ENCODE measurements around the gene SLC4A11.
"Not testable (repeated sequence)": the region's sequence is repeated elsewhere in the genome, so short reads cannot be mapped to it uniquely, and the experiment has no call there.

Gene SLC4A11

DNA sequence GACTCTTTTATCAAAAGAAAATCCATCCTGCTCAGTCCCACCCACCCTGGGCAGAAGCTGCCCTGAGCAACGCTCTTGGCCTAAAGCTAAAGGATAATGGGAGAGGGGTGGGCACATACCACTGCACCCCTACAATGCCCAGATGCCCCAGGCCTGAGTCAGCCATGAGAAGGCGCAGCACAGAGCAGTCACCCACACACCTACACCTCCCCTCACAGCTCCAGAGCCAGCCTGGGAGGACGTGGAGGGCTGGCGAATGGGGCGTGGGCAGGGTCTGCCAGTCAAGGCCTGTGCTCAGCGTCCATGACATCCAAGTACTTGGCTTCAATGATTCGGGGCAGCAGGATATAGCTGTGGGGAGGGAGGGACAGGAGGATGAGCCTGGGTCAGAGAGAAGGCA is 11.5 kb downstream of the SLC4A11 start:
- no peak for DNase-seq

DNA sequence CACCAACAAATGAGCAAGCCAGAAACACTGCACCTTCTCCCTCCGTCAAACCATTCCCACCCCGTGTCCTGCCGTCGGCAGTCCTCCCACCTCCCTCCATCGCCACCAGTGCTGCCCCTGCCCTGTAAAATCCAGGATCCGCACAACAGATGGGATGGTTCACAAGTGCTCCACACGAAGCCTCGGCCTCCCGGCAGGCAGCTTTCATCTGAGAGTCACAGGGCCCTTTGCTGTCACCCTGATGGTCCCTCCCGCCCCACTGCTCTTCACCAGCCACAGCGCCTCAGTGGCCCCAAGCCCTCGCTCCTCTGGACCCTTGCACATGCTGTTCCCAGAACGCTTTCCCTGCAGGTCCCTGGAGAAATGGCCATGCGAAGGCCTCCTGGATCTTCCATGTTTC is 12.1 kb downstream of the SLC4A11 start:
- no peak for DNase-seq

DNA sequence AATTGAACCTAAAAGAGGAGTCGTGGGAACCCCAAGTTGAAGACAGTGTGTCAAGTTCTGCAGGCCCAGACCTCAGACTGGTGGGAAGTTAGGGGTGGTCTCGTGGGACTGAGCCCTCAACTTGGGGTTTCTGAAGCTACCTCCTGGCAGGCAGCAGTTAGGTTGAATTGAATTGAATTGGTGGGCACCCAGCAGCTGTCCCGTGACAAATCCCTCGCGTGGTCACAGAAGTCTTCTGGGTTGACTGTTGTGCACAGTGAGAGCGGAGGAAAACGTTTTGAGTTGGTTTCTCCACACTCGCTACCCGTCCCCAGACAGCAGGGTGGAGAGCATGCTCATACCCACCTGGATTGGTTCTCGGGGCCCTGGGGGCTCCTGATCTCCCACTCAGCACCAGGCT is 12.9 kb downstream of the SLC4A11 start:
- no peak for DNase-seq

DNA sequence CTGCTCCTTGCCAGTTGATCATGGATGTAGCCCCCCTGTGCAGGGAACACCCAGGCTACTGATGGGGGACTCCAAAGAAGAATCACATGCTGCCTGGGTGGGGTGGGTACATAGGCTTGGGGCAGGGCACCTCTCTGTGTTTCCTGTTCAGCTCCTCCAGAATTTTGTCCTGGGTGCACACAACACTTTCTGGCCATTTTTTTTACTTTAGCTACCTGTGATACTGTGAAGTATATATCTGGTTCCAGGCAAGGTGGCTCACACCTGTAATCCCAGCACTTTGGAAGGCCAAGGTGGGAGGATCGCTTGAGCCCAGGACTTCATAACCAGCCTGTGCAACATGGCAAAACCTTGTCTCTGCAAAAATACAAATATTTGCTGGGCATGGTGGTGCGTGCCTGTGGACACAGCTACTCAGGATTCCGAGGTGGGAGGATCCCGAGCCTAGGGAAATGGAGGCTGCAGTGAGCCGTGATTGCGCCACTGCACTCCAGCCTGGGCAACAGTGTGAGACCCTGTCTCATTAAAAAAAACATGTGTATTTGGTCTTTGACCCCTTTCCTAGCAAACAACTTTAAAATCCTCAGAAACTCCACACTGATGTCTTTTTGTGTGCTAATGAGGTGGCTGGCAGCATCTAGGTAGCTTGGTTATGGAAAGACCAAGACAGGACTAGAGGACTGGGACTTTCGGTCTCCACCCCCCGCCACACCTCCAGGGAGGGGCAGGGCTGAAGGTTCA is 14.1 kb downstream of the SLC4A11 start:
- DNase-seq = no peak

DNA sequence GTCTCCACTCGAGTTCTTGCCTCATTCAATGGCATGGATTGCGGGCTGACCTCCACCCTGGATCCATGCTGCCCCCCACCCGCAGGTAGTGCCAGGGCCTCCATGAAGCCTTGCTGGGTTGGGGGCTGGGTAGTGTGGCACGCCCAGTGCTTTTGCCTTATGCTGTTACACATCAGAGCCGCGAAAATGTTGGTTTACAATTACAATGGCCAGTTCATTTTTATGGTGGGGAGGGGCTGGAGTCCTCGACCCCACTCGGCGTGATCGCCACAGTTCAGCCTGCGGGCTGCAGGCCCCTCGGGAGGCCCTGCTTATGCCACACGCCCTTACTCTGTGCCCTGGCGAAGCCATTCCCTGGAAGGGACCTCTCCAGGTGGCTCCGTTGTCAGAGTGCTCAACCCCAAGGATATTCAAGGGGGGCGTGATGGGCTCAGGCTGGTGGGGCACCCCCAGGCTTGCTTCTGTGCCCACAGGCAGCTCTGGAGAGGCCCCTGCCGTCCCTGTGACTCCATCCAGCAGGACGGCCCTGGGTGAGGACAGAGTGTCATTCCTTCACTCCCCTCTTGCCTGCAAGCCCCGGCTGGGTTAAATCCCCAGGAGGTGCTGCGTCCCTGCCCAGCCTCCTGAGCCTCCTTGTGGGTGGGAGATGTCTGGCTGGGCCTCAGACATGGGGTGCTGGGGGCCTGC is 14.9 kb downstream of the SLC4A11 start:
- no peak for DNase-seq

DNA sequence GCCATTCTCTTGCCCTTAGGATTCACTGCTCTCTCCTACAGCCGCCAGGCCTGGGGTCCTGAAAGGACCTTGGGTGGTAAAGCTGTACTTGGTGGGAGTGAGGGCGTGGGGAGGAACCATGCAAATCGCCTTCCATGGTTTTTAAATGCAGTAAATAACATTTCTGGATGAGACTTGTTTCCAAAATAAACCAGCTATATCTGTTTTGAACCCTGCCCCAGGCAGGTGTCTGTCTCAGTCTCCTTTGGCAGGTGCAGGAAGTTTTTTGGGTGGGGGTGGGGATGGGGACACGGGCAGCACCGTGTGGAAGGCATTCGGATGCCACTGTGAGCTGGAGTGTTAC is 15.4 kb downstream of the SLC4A11 start:
- no peak for DNase-seq

DNA sequence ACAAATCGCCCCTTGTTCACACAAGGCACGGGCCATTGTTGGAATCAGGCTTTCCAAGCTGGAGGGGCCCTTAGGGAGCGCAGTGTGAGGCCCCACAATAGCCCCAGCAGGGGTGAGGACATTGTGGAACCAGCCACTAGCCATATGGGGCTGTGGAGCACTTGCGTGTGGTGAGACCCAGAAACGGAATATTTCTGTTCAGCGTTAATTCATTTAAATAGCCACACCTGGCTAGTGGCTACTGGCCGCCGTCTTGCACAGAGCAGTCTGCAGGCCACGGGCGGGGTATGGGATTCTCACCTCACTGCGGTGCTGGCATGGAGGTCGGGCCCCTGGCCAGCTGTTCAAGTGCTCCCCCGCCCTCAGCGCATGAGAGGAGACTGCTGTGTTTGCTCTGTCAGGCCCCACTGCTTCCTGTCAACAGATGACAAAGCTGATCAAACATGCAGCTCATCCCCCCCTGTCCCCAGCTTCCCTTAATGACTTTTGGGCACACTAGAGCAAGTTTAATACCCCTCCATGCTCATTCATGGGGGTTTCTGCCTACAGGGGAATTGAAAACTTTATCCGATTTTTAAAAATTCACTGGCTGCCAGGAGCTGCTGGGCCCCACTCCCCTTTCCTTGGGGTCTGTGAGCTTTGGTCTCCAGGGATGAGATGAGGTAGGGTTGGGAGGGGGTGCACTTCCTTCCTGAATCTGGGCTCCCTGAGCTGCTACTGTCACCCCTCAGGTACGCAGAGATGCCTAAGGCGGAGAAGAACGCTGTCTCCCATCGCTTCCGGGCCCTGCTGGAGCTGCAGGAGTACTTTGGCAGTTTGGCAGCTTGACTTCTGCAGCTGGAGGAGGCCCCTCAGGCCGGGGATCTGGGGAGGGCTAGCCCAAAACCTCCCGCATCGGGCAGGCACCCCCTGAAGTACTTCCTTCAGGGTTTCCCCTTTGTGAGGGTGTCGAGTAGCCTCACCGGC is 16.1 kb downstream of the SLC4A11 start:
- DNase-seq = no peak

DNA sequence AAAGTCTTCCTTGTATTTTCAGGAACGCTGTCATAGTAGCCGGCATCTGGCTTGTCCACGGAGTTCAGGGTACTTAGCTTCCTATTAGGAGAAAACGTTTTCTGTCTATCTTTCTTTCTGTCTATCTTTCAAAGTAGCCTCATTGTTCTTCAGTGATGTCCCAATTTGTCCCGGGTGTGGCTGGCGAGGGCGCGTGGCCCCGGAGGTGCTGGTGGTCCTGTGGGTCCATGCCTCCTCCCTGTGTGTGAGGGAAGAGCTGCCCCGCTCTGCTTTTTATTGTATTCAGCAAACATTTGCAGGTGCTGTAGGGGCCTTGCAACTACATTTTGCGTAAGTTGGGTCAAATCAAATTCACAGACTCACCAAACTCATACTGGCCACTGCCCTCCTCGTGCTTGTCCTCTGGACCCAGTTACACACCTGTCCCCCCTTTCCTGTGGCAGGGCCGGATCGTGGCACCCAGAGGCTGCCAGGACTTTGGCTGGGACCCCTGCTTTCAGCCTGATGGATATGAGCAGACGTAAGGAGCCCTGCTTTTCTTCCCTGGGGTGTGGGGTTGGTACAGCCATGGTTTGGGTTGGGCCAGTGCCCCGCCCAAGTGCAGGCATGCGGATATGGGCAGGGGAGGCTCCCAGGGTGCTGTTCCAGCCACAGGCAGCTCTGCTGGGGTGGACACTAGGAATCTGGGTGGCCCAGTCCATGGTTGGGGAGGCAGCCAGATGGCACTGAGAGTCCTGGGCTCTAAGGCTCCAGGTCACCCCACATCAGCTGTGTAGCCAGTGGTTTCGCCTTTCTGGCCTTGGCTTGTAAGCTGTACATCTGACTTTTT is 17.4 kb downstream of the SLC4A11 start:
- no peak for DNase-seq

DNA sequence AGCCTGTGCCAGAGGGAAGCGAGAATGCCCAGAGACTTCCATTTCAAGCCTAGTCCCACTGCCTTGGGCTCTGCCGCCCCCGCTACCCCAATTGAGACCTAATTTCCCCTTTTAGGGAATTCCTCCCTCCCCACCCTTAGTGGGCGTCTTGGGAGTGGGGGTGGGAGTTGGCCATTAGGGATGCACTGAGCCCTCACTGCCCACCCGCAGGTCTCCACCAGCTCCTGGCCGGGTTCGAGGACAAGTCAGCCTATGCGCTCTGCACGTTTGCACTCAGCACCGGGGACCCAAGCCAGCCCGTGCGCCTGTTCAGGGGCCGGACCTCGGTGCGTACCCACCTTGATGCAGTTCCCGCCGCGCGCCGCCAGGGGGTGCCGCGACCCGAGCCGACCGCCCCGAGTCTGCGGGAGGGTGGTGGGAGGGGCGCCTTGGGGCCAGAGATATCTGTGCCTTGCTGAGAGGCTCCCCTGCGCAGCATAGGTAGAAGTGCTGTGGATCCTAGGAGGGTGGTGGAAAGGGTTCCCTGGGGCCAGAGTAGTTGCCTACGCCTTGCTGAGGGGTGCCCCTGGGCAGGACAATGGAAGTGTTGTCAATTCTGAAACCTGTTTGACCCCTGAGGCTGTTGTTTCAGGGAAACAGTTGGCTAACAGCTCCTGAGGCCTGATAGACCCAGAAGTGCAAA is 20.5 kb downstream of the SLC4A11 start:
- DNase-seq = peak; percentile 55

DNA sequence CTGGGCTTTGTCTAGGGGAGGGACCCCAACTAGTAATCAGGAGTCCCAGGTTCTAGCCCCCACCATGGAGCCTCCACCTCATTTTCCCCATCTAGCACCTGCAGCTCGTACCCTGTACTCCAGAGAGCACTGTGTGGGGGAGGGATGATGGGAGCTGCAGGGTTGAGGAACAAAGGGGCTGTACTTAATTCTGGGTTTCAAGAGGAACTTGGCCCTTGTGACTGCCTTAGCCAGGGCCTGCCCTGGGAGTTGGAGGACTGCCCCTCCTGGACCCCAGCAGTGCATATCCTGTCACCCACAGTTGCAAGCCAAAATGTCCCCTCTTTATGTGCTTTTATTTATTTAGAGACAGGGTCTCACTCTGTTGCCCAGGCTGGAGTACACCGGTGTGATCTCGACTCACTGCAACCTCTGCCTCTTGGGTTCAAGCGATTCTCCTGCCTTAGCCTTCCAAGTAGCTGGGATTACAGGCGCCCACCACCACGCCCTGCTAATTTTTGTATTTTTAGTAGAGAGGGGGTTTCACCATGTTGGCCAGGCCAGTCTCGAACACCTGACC is 23.6 kb downstream of the SLC4A11 start:
- DNase-seq = not testable (repeated sequence)

DNA sequence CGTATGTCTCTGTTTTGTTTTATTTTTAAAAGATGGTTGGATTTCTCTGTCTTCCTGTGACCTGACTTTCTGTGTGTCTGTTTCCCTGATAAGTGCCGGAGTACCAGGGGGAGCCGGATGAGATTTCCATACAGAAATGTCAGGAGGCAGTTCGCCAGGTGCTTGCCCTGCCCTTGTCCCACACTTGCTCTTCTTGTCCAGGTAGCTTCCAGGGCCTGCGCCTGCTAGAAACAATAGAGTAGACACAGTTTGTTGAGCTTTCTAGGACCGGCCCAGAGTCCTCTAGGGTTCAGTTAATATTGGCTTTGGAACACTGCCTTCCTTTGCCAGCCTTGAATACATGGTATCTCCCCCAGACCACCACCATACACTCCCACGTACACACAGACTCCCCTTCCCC is 25.8 kb downstream of the SLC4A11 start:
- no peak for DNase-seq

DNA sequence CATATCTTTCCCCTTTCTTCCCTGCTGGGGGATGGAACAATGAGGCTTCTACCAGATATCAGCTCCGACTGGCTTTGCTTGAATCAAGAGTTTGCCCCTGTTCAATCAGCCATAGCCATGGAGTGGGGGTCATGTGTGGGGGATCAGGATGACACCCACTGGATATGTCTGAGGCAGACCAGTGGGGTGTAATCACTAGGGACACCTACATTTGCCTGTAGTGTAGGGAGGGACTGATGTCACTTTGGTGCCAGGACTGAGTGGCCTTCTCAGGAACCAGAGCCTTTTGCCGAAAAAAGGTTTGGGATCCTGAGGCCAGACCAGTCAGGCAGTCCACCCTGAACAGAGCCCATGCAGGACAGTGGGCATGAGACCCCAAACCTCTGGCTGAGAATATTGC is 28.6 kb downstream of the SLC4A11 start:
- DNase-seq = no peak

DNA sequence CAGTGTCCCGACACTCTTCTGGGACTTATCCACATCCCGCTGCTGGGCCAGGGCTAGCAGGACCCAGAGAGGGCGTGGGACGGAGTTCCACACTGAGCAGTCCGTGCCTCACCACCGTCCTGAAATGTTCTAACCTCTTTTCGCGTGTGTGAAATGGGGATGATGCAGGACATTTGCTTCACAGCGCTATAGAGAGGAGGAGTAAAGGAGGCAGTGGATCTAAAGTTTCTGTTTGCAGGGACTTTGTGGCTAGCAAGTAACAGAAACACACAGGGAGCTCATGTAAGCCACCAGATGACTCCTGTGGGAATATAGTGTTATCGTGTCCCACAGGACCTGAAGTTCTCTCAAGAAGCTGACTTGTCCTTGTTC is 29.1 kb downstream of the SLC4A11 start:
- no peak for DNase-seq

DNA sequence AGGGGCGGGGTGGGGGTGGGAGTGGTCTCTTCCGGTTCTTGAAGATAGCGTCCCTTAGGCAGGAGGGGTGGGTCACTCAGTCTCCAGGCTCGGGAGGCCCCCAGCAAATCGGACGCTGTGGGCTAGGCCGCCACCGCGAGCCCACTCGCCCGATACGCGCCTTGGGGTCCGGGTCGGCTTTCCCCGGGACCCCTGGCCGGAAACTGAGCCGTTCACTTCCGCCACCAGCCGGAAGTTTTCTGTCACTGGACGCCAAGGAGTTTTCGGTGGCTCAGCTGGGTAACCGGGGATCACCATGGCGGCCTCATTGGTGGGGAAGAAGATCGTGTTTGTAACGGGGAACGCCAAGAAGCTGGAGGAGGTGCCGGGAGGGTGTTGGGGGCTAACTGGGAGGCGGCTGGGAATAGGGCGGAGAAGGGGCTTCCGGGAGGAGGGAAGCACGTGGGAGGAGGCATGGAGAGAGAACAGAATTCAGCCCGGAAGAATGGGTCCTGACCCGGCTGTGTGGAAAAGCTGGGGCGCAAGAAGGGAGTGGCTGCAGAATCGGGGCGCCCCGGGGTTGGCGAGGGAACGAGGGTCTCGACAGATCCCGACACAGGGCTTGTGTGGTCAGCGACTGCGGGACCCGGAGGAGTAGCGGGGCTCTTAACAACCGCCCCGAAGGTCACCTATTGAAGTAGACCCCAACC is 29.6 kb downstream of the SLC4A11 start, which contains the start of gene ITPA:
Gene ITPA (plus strand): TSS at position 242 of the 689 bp plus-strand sequence. CDS start 54 bp downstream, at position 296.
- DNase-seq = peak; percentile 63

DNA sequence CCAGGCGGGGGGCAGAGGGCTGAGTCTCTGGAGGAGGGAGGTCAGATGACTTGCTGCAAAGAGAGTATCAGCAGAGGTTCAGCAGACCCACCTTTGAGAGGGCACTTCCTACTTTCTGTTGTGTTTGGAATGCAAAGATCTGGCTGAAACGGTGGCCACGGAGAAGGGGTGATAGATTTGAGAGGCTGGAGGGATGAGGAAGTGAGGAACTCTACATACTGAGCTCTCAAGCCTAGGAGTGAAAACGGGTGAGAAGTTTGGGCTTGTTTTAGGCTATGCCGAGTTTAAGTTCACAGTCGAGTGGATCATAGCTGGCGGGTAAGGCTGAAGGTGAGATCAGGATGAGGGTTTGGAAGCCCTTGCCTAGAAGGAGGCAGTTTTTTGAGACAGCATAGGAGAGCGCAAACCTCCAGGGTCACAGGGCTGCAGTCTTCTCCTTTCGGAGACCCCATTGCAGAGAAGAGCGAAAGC is 30.2 kb downstream of the SLC4A11 start:
- DNase-seq = no peak

DNA sequence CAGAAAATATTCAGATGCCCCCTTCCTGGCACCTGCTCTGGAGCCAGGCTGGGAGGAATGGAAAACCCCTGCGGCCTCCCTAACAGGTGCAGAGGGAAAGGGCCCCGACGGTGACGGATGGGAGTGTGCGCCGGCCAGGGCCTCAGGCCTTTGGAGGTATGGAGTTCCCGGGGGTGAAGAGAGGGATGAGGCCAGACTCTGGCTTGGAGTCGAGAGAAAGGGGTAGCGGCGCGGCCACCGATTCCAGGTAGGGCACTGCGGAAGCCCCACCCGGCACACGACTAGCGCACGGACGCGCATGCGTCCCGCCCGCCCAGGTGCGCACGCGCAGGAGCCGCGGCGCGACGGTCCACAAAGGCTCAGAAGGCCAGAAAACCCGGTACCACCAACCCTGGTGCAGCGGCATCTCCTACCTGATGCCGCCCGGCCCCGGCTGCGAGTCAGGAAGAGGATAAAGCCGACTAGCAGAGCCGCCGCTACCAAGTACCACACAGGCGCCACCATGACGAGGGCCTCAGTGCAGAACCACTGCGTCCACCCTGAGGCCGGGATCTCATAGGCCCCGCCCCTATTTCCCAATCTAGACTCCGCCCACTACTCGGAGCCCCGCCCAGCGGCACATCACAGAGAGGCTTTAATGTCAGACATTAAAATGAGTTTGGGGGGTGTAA is 34.7 kb downstream of the SLC4A11 start, which contains the start of gene DDRGK1:
Gene DDRGK1 (minus strand): TSS at position 559 of the 671 bp plus-strand sequence. CDS start 55 bp downstream, at position 504.
- peak; percentile 88 for DNase-seq

DNA sequence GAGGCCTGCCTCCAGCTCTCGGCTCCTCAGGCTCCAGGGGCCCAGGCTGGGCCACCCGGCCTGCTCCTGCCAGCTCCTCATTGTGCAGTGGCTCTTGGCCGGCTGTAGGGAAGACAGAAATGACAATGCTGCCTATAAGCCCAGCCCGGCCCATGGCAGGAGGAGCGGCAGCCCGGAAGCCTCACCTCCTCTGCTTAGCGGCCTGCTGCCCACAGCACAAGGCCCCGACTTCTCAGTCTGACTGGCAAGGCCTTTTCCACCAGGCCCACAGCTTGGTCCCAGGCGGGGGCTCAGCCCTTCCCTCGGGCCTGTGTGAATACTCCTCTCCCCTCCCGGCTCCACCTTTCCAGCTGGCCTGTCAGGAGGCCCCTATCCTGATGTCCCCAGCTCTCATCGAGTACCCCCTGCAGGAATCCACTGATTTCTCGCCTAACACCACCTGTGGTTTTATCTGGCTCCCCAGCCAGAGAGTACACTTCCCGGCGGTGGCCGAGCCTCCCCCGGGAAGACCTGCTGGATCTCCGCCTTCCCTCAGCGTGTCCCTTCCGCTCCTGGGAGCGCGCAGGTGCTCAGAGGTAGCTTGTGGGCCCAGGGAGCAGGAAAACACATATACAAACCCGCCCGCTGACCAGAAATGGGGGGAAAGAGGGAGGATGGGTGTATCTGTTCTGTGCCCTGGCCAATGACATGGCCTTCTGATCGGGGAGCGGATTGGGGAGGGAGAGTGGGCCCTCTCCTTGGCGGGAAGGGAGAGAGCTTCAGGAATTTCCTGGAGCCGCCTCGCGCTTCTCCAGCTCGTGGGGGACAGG is 35.5 kb downstream of the SLC4A11 start:
- peak; percentile 11 for DNase-seq

DNA sequence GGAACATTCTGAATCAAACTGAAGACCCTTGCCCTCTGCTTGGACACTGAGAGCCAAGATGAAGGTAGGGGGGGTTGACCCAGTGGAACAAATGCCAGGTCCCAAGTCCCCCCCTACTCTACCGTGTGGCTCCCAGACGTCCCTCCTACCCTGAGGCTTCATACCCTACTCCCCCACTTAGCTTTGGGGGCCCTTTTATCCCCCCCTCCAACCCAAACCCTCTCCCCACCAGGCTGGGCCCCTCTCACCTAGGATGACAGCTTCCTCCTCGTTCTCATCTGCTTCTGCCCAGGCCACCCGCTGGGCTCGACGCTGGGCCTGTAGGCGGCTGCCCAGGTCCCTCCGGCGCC is 36.0 kb downstream of the SLC4A11 start:
- no peak for DNase-seq

All from CD4-positive, alpha-beta T cell treated with Interleukin-4 for 4 hours (primary cell).